Measurements from ENCODE around the gene EME1.
A peak's percentile ranks its signal among the peaks of the same experiment; 100 is the strongest.

Gene EME1

GRCh38 chr17:50393700-50394099, 20.7 kb downstream of the EME1 start (continued):
- no peak for TF ChIP-seq CSRNP3 (CRISPR knock-in tag; IDR thresholded peaks at IDR 0.05)
- no peak for TF ChIP-seq SNAI2 (CRISPR knock-in tag; IDR thresholded peaks at IDR 0.05)
- no peak for TF ChIP-seq POU6F1 (CRISPR knock-in tag; IDR thresholded peaks at IDR 0.05; ENCODE audit: borderline replicate concordance, low read depth)
- TF ChIP-seq ZNF70 (CRISPR knock-in tag; IDR thresholded peaks at IDR 0.05) = no peak
- TF ChIP-seq ESRRG (CRISPR knock-in tag; IDR thresholded peaks at IDR 0.05) = no peak
- no peak for TF ChIP-seq CSDC2 (CRISPR knock-in tag; IDR thresholded peaks at IDR 0.05)
- TF ChIP-seq ARNTL (CRISPR knock-in tag; IDR thresholded peaks at IDR 0.05; ENCODE audit: borderline replicate concordance, low read depth) = no peak

- ATAC-seq = no peak
- no peak for TF ChIP-seq POU6F1 (CRISPR knock-in tag; IDR thresholded peaks at IDR 0.05; ENCODE audit: borderline replicate concordance, low read depth)
- no peak for TF ChIP-seq ARNTL (CRISPR knock-in tag; IDR thresholded peaks at IDR 0.05; ENCODE audit: borderline replicate concordance, low read depth)
- TF ChIP-seq BACH2 (CRISPR knock-in tag; IDR thresholded peaks at IDR 0.05; ENCODE audit: borderline replicate concordance) = no peak
- no peak for TF ChIP-seq PPARA (CRISPR knock-in tag; IDR thresholded peaks at IDR 0.05; ENCODE audit: borderline replicate concordance)
- TF ChIP-seq ISL1 (CRISPR knock-in tag; IDR thresholded peaks at IDR 0.05) = no peak
- TF ChIP-seq TSHZ2 (CRISPR knock-in tag; IDR thresholded peaks at IDR 0.05) = no peak
- no peak for TF ChIP-seq PATZ1 (CRISPR knock-in tag; IDR thresholded peaks at IDR 0.05; ENCODE audit: borderline replicate concordance)
- TF ChIP-seq GLIS3 (CRISPR knock-in tag; IDR thresholded peaks at IDR 0.05) = no peak
- no peak for TF ChIP-seq ESRRG (CRISPR knock-in tag; IDR thresholded peaks at IDR 0.05)
- no peak for TF ChIP-seq ZNF565 (CRISPR knock-in tag; conservative IDR thresholded peaks at IDR 0.05; ENCODE audit: low read depth)
- TF ChIP-seq OSR1 (CRISPR knock-in tag; IDR thresholded peaks at IDR 0.05) = no peak
- no peak for TF ChIP-seq ZFP30 (CRISPR knock-in tag; IDR thresholded peaks at IDR 0.05)
- TF ChIP-seq CSRNP3 (CRISPR knock-in tag; IDR thresholded peaks at IDR 0.05) = no peak
Observed at GRCh38 chr17:50394711-50395110, 21.7 kb downstream of the EME1 start.

GRCh38 chr17:50396261-50397110, 23.5 kb downstream of the EME1 start:
- peak; percentile 60 for ATAC-seq
- TF ChIP-seq ZFP30 (CRISPR knock-in tag; IDR thresholded peaks at IDR 0.05) (no peak), PPARA (CRISPR knock-in tag; IDR thresholded peaks at IDR 0.05; ENCODE audit: borderline replicate concordance) (no peak), ZNF565 (CRISPR knock-in tag; conservative IDR thresholded peaks at IDR 0.05; ENCODE audit: low read depth) (no peak), POU6F1 (CRISPR knock-in tag; IDR thresholded peaks at IDR 0.05; ENCODE audit: borderline replicate concordance, low read depth) (no peak), RARB (CRISPR knock-in tag; IDR thresholded peaks at IDR 0.05) (no peak), TSHZ2 (CRISPR knock-in tag; IDR thresholded peaks at IDR 0.05) (no peak), ZNF70 (CRISPR knock-in tag; IDR thresholded peaks at IDR 0.05) (no peak)
